ENCODE results near the gene SOX5.

The SOX5 gene

GRCh38 chr12:23630524-23630923 is 318.9 kb downstream of the SOX5 start:
- no peaks in the 10 kb centered on the region for H3K4me1 Mint-ChIP-seq (ENCODE audit: low read depth)
- no peaks in the 10 kb centered on the region for H3K27me3 Mint-ChIP-seq
- H3K36me3 Mint-ChIP-seq: no peaks in the 10 kb centered on the region
- peaks cover under 1% of the 10 kb centered on the region for H3K9me3 Mint-ChIP-seq (ENCODE audit: low read depth)
- H3K4me3 Mint-ChIP-seq: no peak overlapping the region
- no peak overlapping the region for H3K27ac Mint-ChIP-seq

- peaks cover 11% of the 10 kb centered on the region for H3K9me3 Mint-ChIP-seq (ENCODE audit: low read depth)
- H3K27me3 Mint-ChIP-seq: no peaks in the 10 kb centered on the region
- no peaks in the 10 kb centered on the region for H3K36me3 Mint-ChIP-seq
- H3K4me3 Mint-ChIP-seq: no peak overlapping the region
- no peaks in the 10 kb centered on the region for H3K4me1 Mint-ChIP-seq (ENCODE audit: low read depth)
- H3K27ac Mint-ChIP-seq: no peak overlapping the region
Observed at GRCh38 chr12:23628806-23629205, 320.7 kb downstream of the SOX5 start.

GRCh38 chr12:23626791-23627190 is 322.7 kb downstream of the SOX5 start:
- no peaks in the 10 kb centered on the region for H3K36me3 Mint-ChIP-seq
- peaks cover 11% of the 10 kb centered on the region for H3K9me3 Mint-ChIP-seq (ENCODE audit: low read depth)
- H3K4me1 Mint-ChIP-seq (ENCODE audit: low read depth): no peaks in the 10 kb centered on the region
- H3K27ac Mint-ChIP-seq: no peak overlapping the region
- H3K4me3 Mint-ChIP-seq: no peak overlapping the region
- no peaks in the 10 kb centered on the region for H3K27me3 Mint-ChIP-seq

GRCh38 chr12:23621900-23622299 is 327.6 kb downstream of the SOX5 start:
- H3K27me3 Mint-ChIP-seq: no peaks in the 10 kb centered on the region
- no peak overlapping the region for H3K4me3 Mint-ChIP-seq
- no peaks in the 10 kb centered on the region for H3K4me1 Mint-ChIP-seq (ENCODE audit: low read depth)
- peaks cover 11% of the 10 kb centered on the region for H3K9me3 Mint-ChIP-seq (ENCODE audit: low read depth)
- H3K36me3 Mint-ChIP-seq: no peaks in the 10 kb centered on the region
- H3K27ac Mint-ChIP-seq: no peak overlapping the region

GRCh38 chr12:23618718-23619117 is 330.8 kb downstream of the SOX5 start:
- H3K27me3 Mint-ChIP-seq: no peaks in the 10 kb centered on the region
- no peaks in the 10 kb centered on the region for H3K4me1 Mint-ChIP-seq (ENCODE audit: low read depth)
- no peak overlapping the region for H3K27ac Mint-ChIP-seq
- H3K9me3 Mint-ChIP-seq (ENCODE audit: low read depth): no peaks in the 10 kb centered on the region
- H3K36me3 Mint-ChIP-seq: no peaks in the 10 kb centered on the region
- no peak overlapping the region for H3K4me3 Mint-ChIP-seq

GRCh38 chr12:23617749-23618148 is 331.7 kb downstream of the SOX5 start:
- H3K4me3 Mint-ChIP-seq: no peak overlapping the region
- H3K9me3 Mint-ChIP-seq (ENCODE audit: low read depth): no peaks in the 10 kb centered on the region
- H3K27me3 Mint-ChIP-seq: no peaks in the 10 kb centered on the region
- H3K4me1 Mint-ChIP-seq (ENCODE audit: low read depth): no peaks in the 10 kb centered on the region
- H3K36me3 Mint-ChIP-seq: no peaks in the 10 kb centered on the region
- no peak overlapping the region for H3K27ac Mint-ChIP-seq

GRCh38 chr12:23614280-23614679 is 335.2 kb downstream of the SOX5 start:
- no peaks in the 10 kb centered on the region for H3K9me3 Mint-ChIP-seq (ENCODE audit: low read depth)
- no peaks in the 10 kb centered on the region for H3K36me3 Mint-ChIP-seq
- H3K27me3 Mint-ChIP-seq: no peaks in the 10 kb centered on the region
- no peaks in the 10 kb centered on the region for H3K4me1 Mint-ChIP-seq (ENCODE audit: low read depth)
- H3K27ac Mint-ChIP-seq: no peak overlapping the region
- no peak overlapping the region for H3K4me3 Mint-ChIP-seq

- H3K27ac Mint-ChIP-seq: no peak overlapping the region
- H3K9me3 Mint-ChIP-seq (ENCODE audit: low read depth): peaks cover 9% of the 10 kb centered on the region
- H3K27me3 Mint-ChIP-seq: no peaks in the 10 kb centered on the region
- H3K4me1 Mint-ChIP-seq (ENCODE audit: low read depth): no peaks in the 10 kb centered on the region
- H3K36me3 Mint-ChIP-seq: no peaks in the 10 kb centered on the region
- H3K4me3 Mint-ChIP-seq: no peak overlapping the region
Observed at GRCh38 chr12:23611320-23611719, 338.1 kb downstream of the SOX5 start.

- Mint-ChIP-seq H3K4me1 (ENCODE audit: low read depth) (no peaks in the 10 kb centered on the region), H3K36me3 (peaks cover 4% of the 10 kb centered on the region), H3K9me3 (ENCODE audit: low read depth) (peaks cover 8% of the 10 kb centered on the region), H3K4me3 (no peak overlapping the region), H3K27me3 (no peaks in the 10 kb centered on the region), H3K27ac (no peak overlapping the region)
Observed at GRCh38 chr12:23600919-23601318, 348.6 kb downstream of the SOX5 start.

GRCh38 chr12:23596568-23596967 is 352.9 kb downstream of the SOX5 start:
- H3K4me1 Mint-ChIP-seq (ENCODE audit: low read depth): no peaks in the 10 kb centered on the region
- no peak overlapping the region for H3K27ac Mint-ChIP-seq
- H3K9me3 Mint-ChIP-seq (ENCODE audit: low read depth): peaks cover 4% of the 10 kb centered on the region
- peaks cover 4% of the 10 kb centered on the region for H3K36me3 Mint-ChIP-seq
- no peak overlapping the region for H3K4me3 Mint-ChIP-seq
- no peaks in the 10 kb centered on the region for H3K27me3 Mint-ChIP-seq

- Mint-ChIP-seq H3K9me3 (ENCODE audit: low read depth) (no peaks in the 10 kb centered on the region), H3K36me3 (no peaks in the 10 kb centered on the region), H3K4me1 (ENCODE audit: low read depth) (no peaks in the 10 kb centered on the region), H3K4me3 (no peak overlapping the region), H3K27me3 (no peaks in the 10 kb centered on the region), H3K27ac (no peak overlapping the region)
Observed at GRCh38 chr12:23587833-23588559, 361.5 kb downstream of the SOX5 start.

- Mint-ChIP-seq H3K27me3 (no peaks in the 10 kb centered on the region), H3K4me1 (ENCODE audit: low read depth) (no peaks in the 10 kb centered on the region), H3K27ac (no peak overlapping the region), H3K36me3 (no peaks in the 10 kb centered on the region), H3K9me3 (ENCODE audit: low read depth) (no peaks in the 10 kb centered on the region), H3K4me3 (no peak overlapping the region)
Observed at GRCh38 chr12:23585782-23586163, 363.7 kb downstream of the SOX5 start.

GRCh38 chr12:23585156-23585781 is 364.2 kb downstream of the SOX5 start:
- H3K4me3 Mint-ChIP-seq: no peak overlapping the region
- H3K9me3 Mint-ChIP-seq (ENCODE audit: low read depth): no peaks in the 10 kb centered on the region
- no peaks in the 10 kb centered on the region for H3K4me1 Mint-ChIP-seq (ENCODE audit: low read depth)
- H3K36me3 Mint-ChIP-seq: no peaks in the 10 kb centered on the region
- H3K27ac Mint-ChIP-seq: no peak overlapping the region
- no peaks in the 10 kb centered on the region for H3K27me3 Mint-ChIP-seq

GRCh38 chr12:23581913-23582312 is 367.6 kb downstream of the SOX5 start:
- Mint-ChIP-seq H3K4me1 (ENCODE audit: low read depth) (no peaks in the 10 kb centered on the region), H3K27ac (no peak overlapping the region), H3K36me3 (no peaks in the 10 kb centered on the region), H3K9me3 (ENCODE audit: low read depth) (no peaks in the 10 kb centered on the region), H3K4me3 (no peak overlapping the region), H3K27me3 (no peaks in the 10 kb centered on the region)

GRCh38 chr12:23579257-23579656 is 370.2 kb downstream of the SOX5 start:
- Mint-ChIP-seq H3K27me3 (no peaks in the 10 kb centered on the region), H3K27ac (no peak overlapping the region), H3K4me1 (ENCODE audit: low read depth) (no peaks in the 10 kb centered on the region), H3K9me3 (ENCODE audit: low read depth) (peaks cover 3% of the 10 kb centered on the region), H3K4me3 (no peak overlapping the region), H3K36me3 (no peaks in the 10 kb centered on the region)

- H3K36me3 Mint-ChIP-seq: no peaks in the 10 kb centered on the region
- no peaks in the 10 kb centered on the region for H3K4me1 Mint-ChIP-seq (ENCODE audit: low read depth)
- H3K27me3 Mint-ChIP-seq: no peaks in the 10 kb centered on the region
- H3K27ac Mint-ChIP-seq: no peak overlapping the region
- no peak overlapping the region for H3K4me3 Mint-ChIP-seq
- H3K9me3 Mint-ChIP-seq (ENCODE audit: low read depth): peaks cover 6% of the 10 kb centered on the region
Observed at GRCh38 chr12:23576372-23576771, 373.1 kb downstream of the SOX5 start.

All from activated naive CD8-positive, alpha-beta T cell (primary cell).